Fibroblast of villous mesenchyme (primary cell): ENCODE measurements around the gene NKX2-2. TPM values are rescaled to one million over a fixed set of nuclear protein-coding genes. Genes with fewer than 3 reads are reported as not detected.

ENCODE experiments used
- DNase-seq: peaks from one replicate; pipeline ENCODE4 v3.0.0-alpha.2; 2010; ENCODE audit warnings: low read depth
- H3K4me3 ChIP-seq: 2 replicates; pipeline ENCODE4 v1.5.1; 2011; ENCODE audit warnings: low read depth, mild to moderate bottlenecking, low read length
- CTCF ChIP-seq: IDR thresholded peaks from 2 replicates; pipeline ENCODE4 v1.5.1; 2012; ENCODE audit warnings: low read depth, mild to moderate bottlenecking, low read length; ENCODE audit not compliant: insufficient read depth
- total RNA-seq: library from RNA; depleted of rRNA; stranded (reverse); fragments of >200 nt; gene quantifications from 2 replicates; pipeline ENCODE4 v1.2.3, GENCODE V29; 2012

The NKX2-2 gene
- total RNA-seq, 1 donor: not detected

GRCh38 chr20:21517566-21518277 is 3.9 kb upstream of the NKX2-2 start:
- TF ChIP-seq CTCF: no peak
- no peak overlapping the region for H3K4me3 ChIP-seq
- no peak for DNase-seq

GRCh38 chr20:21516861-21517565 is 3.1 kb upstream of the NKX2-2 start:
- DNase-seq: no peak
- no peak for TF ChIP-seq CTCF
- no peak overlapping the region for H3K4me3 ChIP-seq

- no peak overlapping the region for H3K4me3 ChIP-seq
- DNase-seq: no peak
- TF ChIP-seq CTCF: no peak
Measured at GRCh38 chr20:21516180-21516567, 2.3 kb upstream of the NKX2-2 start.

GRCh38 chr20:21515300-21516179 is 1.7 kb upstream of the NKX2-2 start:
- DNase-seq: no peak
- TF ChIP-seq CTCF: no peak
- H3K4me3 ChIP-seq: no peak overlapping the region

GRCh38 chr20:21514553-21515251 is 838 bp upstream of the NKX2-2 start:
- H3K4me3 ChIP-seq: no peak overlapping the region
- TF ChIP-seq CTCF: no peak
- DNase-seq: no peak

GRCh38 chr20:21513181-21513663 is 642 bp downstream of the NKX2-2 start:
- DNase-seq: no peak
- no peak for TF ChIP-seq CTCF
- no peak overlapping the region for H3K4me3 ChIP-seq
